Dendritic cell treated with granulocyte-macrophage colony-stimulating factor and Interleukin-4, amounts not matched to agents 40 ng/mL and 50 ng/mL, for 4 days (primary cell): ENCODE results near the gene IL10.

Experiments
- H3K27ac Mint-ChIP-seq: one replicate; pipeline ENCODE4 v1.8.0; 2022; ENCODE audit warnings: mild to moderate bottlenecking, mixed read lengths
- H3K27me3 Mint-ChIP-seq: one replicate; pipeline ENCODE4 v1.8.0; 2022; ENCODE audit warnings: mild to moderate bottlenecking, mixed read lengths
- H3K36me3 Mint-ChIP-seq: one replicate; pipeline ENCODE4 v1.8.0; 2022; ENCODE audit warnings: low read depth, mixed read lengths
- H3K4me1 Mint-ChIP-seq: one replicate; pipeline ENCODE4 v1.8.0; 2022; ENCODE audit warnings: low read depth, mixed read lengths
- H3K4me3 Mint-ChIP-seq: one replicate; pipeline ENCODE4 v1.8.0; 2022; ENCODE audit warnings: mild to moderate bottlenecking, moderate library complexity, mixed read lengths
- H3K9me3 Mint-ChIP-seq: one replicate; pipeline ENCODE4 v1.8.0; 2022; ENCODE audit warnings: mixed read lengths
- intact Hi-C: fragments of 100-400 bp; cut with micrococcal nuclease; formaldehyde crosslinking; loops from one replicate; pipeline ENCODE4 v1.15.0; 2022

IL10 gene

DNA sequence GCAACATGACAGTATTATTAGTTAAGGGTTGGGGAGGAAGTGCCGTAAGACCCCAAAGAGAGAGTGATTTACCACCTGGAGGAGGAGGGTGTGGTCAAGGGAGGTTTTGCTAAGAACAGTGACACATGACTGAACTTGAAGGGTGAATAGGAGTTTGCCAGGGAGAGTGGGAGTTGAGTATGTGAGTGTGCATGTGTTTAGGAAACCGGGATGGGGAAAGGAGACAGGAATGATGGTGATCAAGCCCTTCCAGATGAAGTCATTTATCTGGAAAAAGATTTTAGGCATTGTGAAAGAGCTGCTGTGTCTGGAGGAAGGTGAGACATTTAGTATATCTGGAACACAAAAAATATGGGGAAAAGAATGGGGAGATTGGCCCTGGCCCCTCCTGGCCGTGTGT, 28.1 kb upstream of the IL10 start:
- H3K9me3 Mint-ChIP-seq, result no peaks in the 10 kb centered on the region
- H3K4me1 Mint-ChIP-seq, result peaks cover 53% of the 10 kb centered on the region
- no peak overlapping the region for H3K27ac Mint-ChIP-seq
- intact Hi-C loops, result no loop called here
- no peak overlapping the region for H3K4me3 Mint-ChIP-seq
- peaks cover 13% of the 10 kb centered on the region for H3K36me3 Mint-ChIP-seq
- H3K27me3 Mint-ChIP-seq, result peaks cover 5% of the 10 kb centered on the region

DNA sequence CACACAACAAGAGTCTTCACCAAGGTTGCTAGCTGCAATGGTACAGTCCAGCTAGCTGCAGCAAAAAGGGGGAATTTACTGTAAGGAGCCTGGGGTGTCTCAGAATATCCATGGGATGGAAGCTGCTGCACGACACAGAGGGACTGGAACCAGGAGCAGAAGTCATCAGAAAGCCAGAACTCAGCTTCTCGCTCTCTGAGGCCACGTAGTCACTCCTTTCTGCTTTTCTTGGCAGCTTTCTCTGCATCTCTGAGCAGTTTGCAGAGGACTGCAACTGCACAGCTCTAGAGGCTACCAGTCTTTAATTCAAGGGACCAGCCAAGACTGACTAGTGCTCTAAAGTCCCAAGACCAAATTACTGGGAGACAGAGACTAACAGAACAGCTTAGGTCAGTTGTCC, 27.0 kb upstream of the IL10 start:
- peaks cover 56% of the 10 kb centered on the region for H3K4me1 Mint-ChIP-seq
- H3K36me3 Mint-ChIP-seq, result peaks cover 13% of the 10 kb centered on the region
- no peak overlapping the region for H3K27ac Mint-ChIP-seq
- intact Hi-C loops, result no loop called here
- H3K9me3 Mint-ChIP-seq, result no peaks in the 10 kb centered on the region
- no peak overlapping the region for H3K4me3 Mint-ChIP-seq
- H3K27me3 Mint-ChIP-seq, result peaks cover 6% of the 10 kb centered on the region

DNA sequence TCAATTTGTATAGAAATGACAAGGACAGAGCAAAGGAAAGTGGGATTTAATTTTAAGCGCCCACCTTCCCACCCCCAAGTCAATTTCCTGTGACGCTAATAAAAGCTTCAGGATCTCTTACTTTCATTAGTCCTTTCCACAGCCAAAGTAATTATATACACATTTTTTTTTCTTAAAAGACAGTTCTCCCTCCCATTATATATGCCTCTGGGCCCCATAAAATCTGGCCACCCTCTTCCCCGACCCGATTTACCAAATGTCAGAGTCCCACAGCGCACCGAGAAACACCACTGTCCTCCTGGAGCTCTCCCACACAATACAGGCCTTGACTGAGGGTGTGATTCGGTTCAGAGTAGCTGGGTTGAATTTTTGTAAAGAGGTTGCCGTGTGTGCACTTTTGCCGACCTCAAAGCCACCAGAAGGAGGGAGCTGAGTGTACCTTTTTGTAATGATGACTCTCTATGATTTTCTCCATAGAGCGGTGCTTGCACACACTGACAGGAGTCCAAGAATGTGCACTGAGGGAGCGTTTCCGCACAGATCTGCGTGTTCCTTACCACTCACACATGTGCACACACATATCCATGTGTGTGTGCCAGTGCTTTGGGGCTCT, 26.2 kb upstream of the IL10 start:
- intact Hi-C loops, result no loop called here
- Mint-ChIP-seq H3K27ac (no peak overlapping the region), H3K9me3 (no peaks in the 10 kb centered on the region), H3K4me1 (peaks cover 59% of the 10 kb centered on the region), H3K4me3 (no peak overlapping the region), H3K27me3 (peaks cover 7% of the 10 kb centered on the region), H3K36me3 (peaks cover 13% of the 10 kb centered on the region)

DNA sequence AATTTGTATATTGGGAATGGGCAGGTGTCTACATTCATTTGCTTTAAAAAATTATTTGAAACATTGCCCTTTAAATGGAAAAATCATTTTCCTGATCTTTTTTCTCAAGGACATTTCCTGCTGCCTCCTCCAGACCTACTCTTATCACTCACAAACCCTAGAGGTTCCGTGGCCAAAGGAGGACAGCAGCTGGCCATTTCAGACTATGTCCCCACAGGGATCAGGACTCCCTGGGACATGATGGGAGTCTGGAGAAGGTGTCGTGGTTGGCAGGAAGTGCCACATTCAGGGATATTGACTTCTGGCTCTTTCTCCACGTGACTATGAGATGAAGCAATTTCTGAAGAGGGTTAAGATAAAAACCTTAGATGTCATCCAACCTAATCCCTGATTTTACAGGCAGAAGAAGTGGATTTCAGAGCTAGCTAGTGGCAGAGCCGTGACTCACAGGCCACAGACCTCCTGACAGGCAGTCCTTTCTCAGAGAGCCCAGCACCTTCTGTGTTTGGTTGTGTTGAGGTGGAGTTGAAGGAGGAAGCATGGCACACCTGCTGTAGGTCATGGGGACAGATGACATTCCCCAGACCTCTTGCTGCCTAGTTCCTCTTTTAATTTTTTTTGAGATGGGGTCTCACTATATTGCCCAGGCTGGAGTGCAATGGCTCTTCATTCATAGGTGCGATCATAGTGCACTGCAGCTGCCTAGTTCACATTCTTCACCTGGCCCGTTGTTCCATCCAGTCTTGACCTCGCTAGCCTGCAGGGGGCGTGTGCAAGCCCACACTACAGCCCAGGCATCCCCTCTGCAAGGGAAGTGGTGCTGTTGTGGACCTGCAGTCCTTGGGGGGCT, 25.5 kb upstream of the IL10 start:
- intact Hi-C loops, result no loop called here
- no peak overlapping the region for H3K4me3 Mint-ChIP-seq
- no peak overlapping the region for H3K27ac Mint-ChIP-seq
- peaks cover 7% of the 10 kb centered on the region for H3K27me3 Mint-ChIP-seq
- peaks cover 13% of the 10 kb centered on the region for H3K36me3 Mint-ChIP-seq
- no peaks in the 10 kb centered on the region for H3K9me3 Mint-ChIP-seq
- peaks cover 53% of the 10 kb centered on the region for H3K4me1 Mint-ChIP-seq

DNA sequence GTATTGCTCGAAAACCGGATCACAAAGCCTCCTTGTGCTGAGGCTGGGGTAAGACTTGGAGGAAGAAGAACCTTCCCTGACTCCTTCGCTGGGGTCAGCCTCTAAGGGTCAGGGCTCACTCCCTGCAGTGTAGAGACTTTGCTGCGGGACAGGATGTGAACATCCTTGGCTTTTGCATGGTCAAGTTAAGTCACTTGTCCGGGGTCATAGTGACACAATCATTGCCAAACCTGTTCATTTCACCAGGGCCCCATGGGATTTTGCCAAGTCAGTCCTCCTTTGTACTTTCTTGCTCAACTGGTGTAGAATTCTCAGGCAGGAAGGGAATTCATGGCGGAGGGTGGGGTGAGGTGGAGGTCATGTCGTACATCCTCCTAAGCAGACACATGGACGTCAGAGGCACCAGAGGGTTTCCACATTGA, 24.7 kb upstream of the IL10 start:
- Mint-ChIP-seq H3K27ac (no peak overlapping the region), H3K36me3 (peaks cover 13% of the 10 kb centered on the region), H3K27me3 (peaks cover 7% of the 10 kb centered on the region), H3K4me1 (peaks cover 50% of the 10 kb centered on the region), H3K4me3 (no peak overlapping the region), H3K9me3 (no peaks in the 10 kb centered on the region)
- intact Hi-C loops, result no loop called here

DNA sequence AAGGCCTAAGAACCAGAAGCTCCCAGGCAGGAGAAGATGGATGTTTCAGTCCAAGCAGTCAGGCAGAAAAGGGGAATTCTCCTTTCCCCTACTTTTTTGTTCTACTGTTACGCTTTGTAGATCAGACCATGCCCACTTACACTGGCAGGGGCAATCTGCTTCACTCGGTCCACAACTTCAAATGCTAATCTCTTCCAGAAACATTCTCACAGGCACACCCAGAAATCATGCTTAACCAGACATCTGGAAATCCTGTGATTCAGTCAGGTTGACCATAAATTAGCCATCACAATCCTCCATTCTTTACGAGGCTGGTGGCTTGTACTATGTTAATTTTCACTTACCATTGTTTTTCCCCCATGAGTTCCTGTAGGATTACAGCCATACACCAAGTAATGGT, 23.8 kb upstream of the IL10 start:
- Mint-ChIP-seq H3K27me3 (peaks cover 7% of the 10 kb centered on the region), H3K4me1 (peaks cover 46% of the 10 kb centered on the region), H3K4me3 (no peak overlapping the region), H3K27ac (no peak overlapping the region), H3K9me3 (no peaks in the 10 kb centered on the region), H3K36me3 (peaks cover 13% of the 10 kb centered on the region)
- intact Hi-C loops, result no loop called here

DNA sequence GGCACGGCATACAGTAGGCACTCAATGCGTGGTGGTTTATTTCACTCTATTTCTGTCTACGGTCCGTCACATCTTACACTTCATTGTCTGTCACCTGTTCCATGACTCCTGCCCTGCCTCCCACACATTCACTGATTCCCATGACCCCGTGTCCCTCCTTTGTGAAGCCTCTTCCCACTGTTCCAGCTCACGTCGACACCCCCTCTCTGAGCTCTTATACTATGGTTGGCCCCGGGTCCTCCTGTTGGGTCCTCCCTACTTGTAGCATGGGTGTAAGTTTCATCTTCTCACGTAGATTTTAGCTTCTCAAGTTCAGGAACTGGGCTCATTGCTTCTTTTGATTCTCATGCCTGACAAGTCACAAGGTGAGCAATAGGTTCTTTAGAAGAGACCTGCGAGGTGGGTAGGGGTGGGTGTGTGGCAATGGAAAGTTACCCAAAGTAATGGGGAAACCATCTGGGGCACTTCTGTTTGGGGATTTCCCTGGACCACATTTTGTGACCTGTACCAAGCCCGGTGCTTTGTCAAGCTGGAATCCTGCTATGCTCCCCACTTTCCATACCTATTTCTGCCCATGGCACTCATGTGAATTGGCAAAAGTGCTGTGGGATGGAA, 22.1 kb upstream of the IL10 start:
- Mint-ChIP-seq H3K9me3 (no peaks in the 10 kb centered on the region), H3K27ac (no peak overlapping the region), H3K4me3 (no peak overlapping the region), H3K4me1 (peaks cover 43% of the 10 kb centered on the region), H3K36me3 (peaks cover 4% of the 10 kb centered on the region), H3K27me3 (peaks cover 6% of the 10 kb centered on the region)
- intact Hi-C loops, result no loop called here

DNA sequence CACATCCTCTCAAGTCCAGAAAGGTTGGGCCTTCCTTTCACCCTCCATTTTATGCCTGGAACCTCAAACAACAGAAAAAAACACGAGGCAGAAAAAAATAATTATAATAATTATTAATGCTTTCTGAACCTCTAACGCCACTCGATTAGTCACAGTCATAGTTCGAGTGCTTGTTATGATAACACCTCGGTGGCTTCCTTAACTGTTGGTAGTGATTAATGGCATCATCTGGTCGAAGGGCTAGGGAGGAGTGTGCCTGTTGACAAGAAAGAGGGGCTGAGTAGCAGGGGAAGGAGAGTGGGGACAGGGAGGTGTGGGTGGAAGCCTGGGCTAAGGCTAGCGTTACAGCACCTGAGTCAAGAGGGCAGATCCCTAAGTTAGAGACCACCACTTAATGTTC, 21.3 kb upstream of the IL10 start:
- H3K4me1 Mint-ChIP-seq, result peaks cover 42% of the 10 kb centered on the region
- intact Hi-C loops, result no loop called here
- H3K4me3 Mint-ChIP-seq, result no peak overlapping the region
- peaks cover 6% of the 10 kb centered on the region for H3K27me3 Mint-ChIP-seq
- no peaks in the 10 kb centered on the region for H3K36me3 Mint-ChIP-seq
- H3K27ac Mint-ChIP-seq, result no peak overlapping the region
- no peaks in the 10 kb centered on the region for H3K9me3 Mint-ChIP-seq

DNA sequence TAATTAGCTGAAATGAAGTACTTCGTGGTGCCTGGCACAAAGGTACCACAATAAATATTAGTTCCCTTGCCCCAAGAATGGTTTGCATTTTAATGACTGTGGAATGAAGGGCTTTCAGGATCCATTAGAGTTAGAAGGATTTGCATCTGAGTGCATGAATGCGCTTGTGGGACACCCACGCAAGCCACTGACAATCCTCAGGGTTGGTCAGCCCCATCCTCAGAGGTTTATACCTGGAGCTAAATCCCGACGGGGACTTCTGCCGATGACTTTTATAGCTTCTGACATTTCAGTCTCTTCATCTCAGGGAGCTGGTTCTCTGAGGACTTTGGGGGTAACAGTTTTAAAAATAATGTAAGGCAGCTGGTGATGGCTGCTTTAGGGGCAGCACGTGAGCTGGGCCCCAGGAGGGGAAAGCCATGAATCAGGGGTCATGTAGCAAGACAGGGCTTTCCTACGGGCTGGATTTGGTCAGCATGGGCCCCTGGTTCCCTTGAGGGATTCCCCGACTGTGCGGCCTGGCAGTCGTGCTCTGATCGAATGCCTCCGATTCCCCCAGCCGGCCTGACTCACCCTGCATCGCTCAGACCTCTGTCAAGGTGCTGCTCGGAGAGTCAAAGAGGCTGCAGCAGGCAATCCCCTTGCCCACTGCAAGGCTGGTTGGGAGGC, 20.8 kb upstream of the IL10 start:
- Mint-ChIP-seq H3K4me1 (peaks cover 37% of the 10 kb centered on the region), H3K9me3 (no peaks in the 10 kb centered on the region), H3K36me3 (no peaks in the 10 kb centered on the region), H3K4me3 (no peak overlapping the region), H3K27ac (no peak overlapping the region), H3K27me3 (peaks cover 7% of the 10 kb centered on the region)
- intact Hi-C loops, result no loop called here

DNA sequence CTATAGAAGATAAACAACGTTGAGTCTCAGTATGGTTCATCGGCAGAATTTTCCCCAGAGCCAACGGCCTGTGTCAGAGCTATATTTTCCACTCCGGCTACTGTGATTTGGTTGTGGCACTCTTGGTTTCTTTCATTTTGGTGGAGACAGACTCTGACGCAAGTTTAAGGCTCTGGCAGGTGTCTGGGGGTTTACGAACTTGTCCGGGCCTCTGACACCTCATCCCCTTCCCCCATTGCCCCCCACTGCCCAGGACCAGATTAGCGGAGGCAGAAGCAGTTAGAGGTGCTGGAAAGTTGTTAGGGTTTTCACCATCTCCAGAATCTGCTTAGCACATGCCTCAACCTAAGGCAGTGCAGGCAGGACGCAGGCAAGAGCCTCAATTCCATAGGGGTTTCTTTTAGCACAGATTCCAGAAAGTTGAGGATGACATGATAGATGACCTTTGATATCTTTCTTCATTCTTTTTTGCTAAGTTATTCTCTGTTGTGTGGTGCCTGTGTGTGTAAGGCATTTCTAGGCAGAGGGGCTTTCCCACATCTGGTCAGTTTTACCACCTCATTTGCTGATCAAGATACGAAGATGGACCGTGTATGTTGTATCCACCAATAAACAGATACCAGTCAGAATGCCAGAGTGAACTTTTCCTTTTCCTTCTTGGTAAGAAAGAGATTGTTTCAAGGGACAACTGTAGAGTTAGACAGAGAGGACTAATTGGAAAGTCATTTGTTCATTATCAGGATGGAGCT, 18.4 kb upstream of the IL10 start:
- H3K27ac Mint-ChIP-seq, result no peak overlapping the region
- H3K27me3 Mint-ChIP-seq, result peaks cover 22% of the 10 kb centered on the region
- peaks cover 40% of the 10 kb centered on the region for H3K4me1 Mint-ChIP-seq

DNA sequence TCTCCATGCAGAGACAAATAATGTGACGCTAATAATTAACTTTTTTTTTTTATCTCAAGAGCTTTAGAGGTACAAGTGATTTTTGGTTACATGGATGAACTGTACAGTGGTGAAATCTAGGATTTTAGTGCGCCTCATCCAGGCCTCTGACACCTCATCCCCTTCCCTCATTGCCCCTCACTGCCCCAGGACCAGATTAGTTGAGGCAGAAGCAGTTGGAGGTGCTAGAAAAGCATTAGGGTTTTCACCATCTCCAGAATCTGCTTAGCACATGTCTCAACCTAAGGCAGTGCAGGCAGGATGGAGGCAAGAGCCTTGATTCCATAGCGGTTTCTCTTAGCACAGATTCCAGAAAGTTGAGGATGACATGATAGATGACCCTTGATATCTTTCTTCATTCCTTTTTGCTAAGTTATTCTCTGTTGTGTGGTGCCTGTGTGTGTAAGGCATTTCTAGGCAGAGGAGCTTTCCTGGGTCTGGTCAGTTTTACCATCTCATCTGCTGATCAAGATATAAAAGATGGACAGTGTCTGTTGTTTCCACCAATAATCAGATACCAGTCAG, 16.3 kb upstream of the IL10 start:
- H3K4me1 Mint-ChIP-seq, result peaks cover 52% of the 10 kb centered on the region
- H3K4me3 Mint-ChIP-seq, result no peak overlapping the region
- no peak overlapping the region for H3K27ac Mint-ChIP-seq
- no peaks in the 10 kb centered on the region for H3K36me3 Mint-ChIP-seq
- intact Hi-C loops, result no loop called here
- no peaks in the 10 kb centered on the region for H3K9me3 Mint-ChIP-seq
- peaks cover 25% of the 10 kb centered on the region for H3K27me3 Mint-ChIP-seq

More for the DNA sequence above, 18.4 kb upstream of the IL10 start:
- Mint-ChIP-seq H3K9me3 (no peaks in the 10 kb centered on the region), H3K36me3 (no peaks in the 10 kb centered on the region), H3K4me3 (no peak overlapping the region)
- intact Hi-C loops, result no loop called here

DNA sequence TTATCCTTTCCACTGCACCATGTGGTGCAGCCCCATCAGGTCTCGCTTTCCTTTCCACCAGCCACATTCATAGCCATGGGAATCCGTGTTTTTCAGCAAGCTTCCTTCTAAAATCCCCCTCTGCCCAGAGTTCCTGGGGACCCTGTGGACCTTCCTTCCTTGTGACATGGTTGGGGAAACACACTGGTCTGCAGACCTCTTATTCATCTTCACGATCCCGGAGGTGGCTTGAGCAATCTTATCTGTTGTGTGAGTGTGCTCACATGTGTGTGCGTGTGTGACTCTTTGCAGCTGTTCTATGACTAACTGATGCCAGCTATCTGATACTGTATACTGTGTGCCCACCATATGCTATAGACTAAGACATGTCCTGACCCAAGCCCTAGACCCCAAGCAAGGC, 15.6 kb upstream of the IL10 start:
- Mint-ChIP-seq H3K9me3 (no peaks in the 10 kb centered on the region), H3K27ac (no peak overlapping the region), H3K4me1 (peaks cover 53% of the 10 kb centered on the region), H3K4me3 (no peak overlapping the region), H3K36me3 (no peaks in the 10 kb centered on the region), H3K27me3 (peaks cover 25% of the 10 kb centered on the region)
- intact Hi-C loops, result no loop called here

DNA sequence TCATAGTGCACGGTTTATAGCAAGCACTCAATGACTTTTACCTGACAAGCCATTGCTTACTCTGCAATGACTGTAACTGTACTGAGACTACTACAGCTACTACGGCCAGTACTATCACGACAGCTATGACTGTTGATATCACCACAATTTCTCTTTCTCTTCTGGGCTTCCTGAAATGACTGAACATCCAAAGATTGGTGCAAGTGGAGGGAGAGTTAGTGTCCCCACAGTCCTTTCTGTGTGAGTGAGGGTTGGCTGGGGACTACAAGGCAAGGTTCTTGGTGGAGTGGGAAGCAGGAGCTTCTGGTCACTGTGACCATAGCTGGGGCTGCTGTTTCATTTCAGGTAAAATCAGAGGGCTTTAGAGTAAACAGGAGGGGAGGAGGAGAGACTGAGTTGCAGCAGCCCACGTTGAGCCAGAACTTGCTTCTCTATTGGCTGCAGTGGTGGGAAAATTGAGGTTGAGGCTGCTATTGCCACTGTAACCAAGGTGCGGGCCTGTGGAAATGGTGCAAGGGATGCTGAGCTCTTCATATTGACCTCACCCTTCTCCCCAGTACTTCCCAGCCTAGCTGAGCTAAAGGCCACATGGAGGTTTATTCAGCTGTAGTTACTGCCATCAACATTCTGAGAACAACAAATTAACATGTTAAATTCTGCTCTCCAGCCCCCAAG, 14.1 kb upstream of the IL10 start:
- intact Hi-C loops, result no loop called here
- Mint-ChIP-seq H3K4me3 (no peak overlapping the region), H3K27ac (no peak overlapping the region)

More for the DNA sequence above, 14.1 kb upstream of the IL10 start:
- Mint-ChIP-seq H3K27me3 (peaks cover 25% of the 10 kb centered on the region), H3K4me1 (peaks cover 47% of the 10 kb centered on the region), H3K36me3 (no peaks in the 10 kb centered on the region), H3K9me3 (no peaks in the 10 kb centered on the region)
